DMS114 treated with DMSO at 0.1 percent for 48 hours (cell line): ENCODE data around the gene CRTC1.
"Not testable (repeated sequence)": the region's sequence is repeated elsewhere in the genome, so short reads cannot be mapped to it uniquely, and the experiment has no call there.

Source experiments
- DNase-seq: peaks from one replicate; lab custom pipeline; 2025; ENCODE audit not compliant: unreplicated experiment; lab: John Stamatoyannopoulos, UW

Gene CRTC1

DNA sequence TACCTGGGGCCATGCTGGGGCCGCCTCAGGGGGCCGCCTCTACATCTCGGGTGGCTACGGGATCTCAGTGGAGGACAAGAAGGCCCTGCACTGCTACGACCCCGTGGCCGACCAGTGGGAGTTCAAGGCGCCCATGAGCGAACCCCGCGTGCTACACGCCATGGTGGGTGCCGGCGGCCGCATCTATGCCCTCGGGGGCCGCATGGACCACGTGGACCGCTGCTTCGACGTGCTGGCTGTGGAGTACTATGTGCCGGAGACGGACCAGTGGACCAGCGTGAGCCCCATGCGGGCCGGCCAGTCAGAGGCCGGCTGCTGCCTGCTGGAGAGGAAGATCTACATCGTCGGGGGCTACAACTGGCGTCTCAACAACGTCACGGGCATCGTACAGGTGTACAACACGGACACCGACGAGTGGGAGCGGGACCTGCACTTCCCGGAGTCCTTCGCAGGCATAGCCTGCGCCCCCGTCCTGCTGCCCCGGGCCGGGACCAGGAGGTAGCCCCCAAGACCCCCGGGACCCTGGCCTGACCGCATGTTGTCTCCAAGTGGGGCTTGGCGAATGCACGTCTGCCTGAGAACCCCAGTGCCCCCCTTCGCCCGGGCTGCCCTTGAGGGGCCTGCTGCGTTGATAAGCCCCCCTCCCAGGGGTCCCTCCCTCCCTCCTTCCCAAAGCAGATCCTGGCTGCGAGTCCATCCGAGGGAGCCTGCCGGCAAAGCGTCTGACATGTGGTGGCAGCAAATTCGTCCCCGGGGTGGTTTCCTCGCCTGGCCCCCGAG lies 14.5 kb upstream of the CRTC1 start:
- no peak for DNase-seq

GRCh38 chr19:18669524-18669817 lies 14.0 kb upstream of the CRTC1 start:
- no peak for DNase-seq

DNA sequence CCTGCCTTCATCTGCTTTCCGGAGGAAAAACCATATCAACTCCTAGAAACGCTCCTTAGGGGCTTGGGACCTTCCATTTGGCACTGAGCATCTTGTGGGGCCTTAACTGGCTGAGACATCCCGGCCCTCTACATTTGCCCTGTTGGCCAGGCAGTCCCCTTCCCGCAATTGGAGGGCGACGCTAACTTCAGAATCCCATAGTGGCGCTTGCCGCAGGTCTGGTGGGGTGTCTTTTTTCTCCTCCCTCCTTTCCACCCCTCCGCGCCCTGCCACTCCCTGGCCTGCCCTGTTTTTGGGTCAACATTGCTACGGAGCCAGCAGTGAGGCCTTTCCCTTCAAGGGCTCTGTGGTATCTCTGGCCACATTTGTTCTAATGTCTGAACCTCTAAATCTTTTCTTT lies 13.6 kb upstream of the CRTC1 start:
- DNase-seq = no peak

- no peak for DNase-seq
These were observed 13.2 kb upstream of the CRTC1 start for GRCh38 chr19:18670312-18670711.

DNA sequence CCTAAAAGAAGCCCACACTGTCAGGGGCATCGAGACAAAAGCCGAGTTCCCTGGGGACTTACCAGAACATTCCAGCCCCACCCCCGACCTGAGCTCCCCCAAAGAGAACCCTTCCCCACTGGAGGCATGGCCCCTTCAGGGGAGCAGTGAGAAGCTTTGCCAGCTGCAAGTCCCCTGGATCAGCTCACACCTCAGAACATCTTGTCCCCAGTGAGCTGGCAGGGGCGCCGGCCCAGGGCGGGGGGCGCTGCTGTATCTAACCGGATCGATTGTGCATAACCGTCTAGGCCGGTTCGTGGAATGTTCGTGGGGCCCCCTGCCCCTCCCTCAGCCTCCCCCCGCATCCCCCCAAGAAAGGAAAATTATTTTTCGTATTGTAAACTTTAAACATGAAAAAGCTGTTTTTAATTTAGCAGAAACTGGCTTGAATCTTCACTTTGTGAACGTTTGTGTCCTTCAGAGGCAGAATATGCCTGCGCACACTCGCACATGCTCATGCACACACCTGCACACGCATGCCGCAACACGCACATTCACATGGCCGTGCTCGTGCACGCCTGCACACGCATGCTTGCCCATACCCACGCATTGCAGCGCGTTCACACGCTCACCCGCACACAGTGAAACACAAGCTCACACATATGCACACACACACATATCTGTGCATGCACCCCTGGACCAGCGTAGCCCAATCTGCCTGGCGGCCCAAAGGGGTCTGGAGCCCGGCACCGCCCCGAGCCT lies 12.0 kb upstream of the CRTC1 start:
- no peak for DNase-seq

DNA sequence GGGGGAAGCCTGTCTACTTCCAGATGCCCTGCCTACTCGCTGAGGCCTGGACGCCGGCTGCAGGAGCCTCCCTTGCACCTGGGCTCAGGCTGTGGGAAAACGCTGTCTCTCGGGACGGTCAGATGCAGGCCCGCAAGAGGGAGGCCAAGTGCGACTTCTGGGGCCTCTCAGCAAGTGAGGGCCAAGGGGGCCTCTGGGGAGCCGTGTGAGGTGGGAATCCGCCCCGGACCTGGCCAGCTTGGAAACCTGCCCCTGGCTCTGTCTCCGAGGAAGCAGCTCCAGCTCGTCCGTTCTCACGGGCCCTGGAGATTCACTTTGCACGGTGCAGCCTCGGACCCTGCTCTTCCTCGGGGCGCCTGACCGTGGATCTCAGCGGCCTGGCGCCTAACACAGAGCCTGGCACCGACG lies 11.4 kb upstream of the CRTC1 start:
- no peak for DNase-seq

DNA sequence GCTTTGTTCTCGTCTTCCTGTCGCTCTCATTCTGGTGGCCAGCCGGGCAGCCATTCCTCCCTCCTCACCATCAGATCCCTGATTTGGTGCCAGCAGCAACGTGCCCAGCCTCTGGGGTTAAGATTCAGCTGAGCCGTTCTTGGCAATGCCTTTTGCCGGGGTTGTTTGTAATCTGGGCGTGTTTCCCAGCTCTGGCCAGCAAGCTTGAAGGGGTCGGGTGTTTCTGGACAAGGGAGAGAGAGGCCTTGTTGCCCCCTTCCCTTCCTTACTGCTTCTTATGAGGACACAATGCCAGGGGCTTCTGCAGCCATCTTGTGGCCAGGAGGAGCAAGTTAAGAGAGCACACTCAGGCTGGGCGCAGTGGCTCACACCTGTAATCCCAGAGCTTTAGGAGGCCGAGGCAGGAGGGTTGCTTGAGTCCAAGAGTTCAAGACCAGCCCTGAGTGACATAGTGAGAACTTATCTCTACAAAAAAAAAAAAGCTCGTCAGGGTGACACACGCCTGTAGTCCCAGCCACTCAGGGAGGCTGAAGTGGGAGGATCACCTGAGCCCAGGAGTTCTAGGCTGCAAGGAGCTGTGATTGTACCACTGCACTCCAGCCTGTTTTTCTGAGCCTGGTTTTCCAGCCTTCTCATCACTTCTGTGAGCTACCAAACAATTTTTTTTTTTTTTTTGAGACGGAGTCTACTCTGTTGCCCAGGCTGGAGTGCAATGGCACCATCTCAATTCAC lies 10.7 kb upstream of the CRTC1 start:
- peak; percentile 29 for DNase-seq

- DNase-seq = no peak
These were observed 8.9 kb upstream of the CRTC1 start for GRCh38 chr19:18674616-18675015.

GRCh38 chr19:18675779-18676178 lies 7.7 kb upstream of the CRTC1 start:
- DNase-seq = no peak

DNA sequence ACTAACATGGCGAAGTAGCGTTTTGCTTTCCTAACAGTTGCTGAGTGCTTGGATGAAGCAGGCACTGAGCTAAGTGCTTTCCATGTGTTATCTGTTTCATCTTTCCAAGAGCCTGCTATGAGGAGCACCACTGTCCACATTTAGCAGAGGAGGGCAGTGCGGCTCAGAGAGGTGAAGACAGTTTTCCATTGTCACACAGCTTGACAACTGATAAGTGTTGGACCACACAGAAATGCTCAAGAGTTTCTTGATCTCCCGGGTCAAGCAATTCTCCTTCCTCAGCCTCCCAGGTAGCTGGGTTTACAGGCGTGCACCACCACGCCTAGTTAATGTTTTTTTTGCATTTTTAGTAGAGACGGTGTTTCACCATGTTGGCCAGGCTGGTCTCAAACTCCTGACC lies 6.8 kb upstream of the CRTC1 start:
- DNase-seq = no peak

DNA sequence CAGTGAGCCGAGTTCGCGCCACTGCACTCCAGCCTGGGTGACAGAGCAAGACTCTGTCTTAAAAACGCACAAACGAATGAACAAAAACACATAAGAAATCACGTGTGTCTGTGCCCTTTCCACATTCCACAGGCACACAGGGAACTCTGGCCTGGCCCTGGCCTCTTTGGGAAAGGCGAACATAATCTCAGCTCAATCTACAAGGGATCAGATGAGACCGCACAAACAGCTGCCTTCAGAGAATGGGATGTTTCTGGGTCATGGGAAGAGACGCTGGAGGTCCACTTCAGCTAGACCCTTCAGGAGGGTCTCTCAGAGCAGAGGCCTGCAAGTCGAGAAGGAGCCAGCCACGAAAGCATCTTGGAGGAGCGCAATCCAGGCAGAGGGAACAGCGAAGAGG lies 6.3 kb upstream of the CRTC1 start:
- no peak for DNase-seq

DNA sequence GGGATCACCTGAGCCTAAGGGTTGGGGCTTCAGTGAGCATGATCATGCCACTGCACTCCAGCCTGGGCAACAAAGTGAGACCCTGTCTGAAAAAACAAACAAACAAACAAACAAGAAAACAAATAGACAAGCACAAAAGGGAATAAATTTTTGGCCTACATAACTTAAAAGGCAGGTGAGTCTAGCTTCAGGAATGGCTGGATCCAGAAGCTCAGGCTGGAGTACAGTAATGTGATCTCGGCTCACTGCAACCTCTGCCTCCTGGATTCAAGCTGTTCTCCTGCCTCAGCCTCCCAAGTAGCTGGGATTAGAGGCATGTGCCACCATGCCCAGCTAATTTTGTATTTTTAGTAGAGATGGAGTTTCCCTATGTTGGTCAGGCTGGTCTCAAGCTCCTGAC lies 3.3 kb upstream of the CRTC1 start:
- DNase-seq = not testable (repeated sequence)

GRCh38 chr19:18682807-18683108 lies 722 bp upstream of the CRTC1 start:
- DNase-seq = no peak

GRCh38 chr19:18683958-18684641 lies 620 bp downstream of the CRTC1 start:
- DNase-seq = no peak

DNA sequence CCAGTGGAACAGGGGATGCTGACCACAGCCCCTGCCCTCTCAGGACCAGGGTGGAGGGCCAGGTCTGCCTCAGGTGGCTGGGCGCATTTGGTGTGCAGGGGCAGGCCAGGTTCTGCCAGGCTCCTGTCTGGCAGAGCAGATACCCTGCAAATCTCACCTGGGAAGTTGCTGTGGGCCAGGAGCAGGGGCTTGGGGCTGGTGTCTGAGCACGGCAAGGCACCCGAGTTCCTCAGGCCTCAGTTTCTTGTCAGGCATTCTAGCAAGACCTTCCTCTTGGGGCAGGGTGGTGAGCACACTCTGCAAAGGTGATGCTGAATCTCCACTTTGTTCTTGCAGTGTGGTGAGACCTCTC lies 1.1 kb downstream of the CRTC1 start:
- no peak for DNase-seq

DNA sequence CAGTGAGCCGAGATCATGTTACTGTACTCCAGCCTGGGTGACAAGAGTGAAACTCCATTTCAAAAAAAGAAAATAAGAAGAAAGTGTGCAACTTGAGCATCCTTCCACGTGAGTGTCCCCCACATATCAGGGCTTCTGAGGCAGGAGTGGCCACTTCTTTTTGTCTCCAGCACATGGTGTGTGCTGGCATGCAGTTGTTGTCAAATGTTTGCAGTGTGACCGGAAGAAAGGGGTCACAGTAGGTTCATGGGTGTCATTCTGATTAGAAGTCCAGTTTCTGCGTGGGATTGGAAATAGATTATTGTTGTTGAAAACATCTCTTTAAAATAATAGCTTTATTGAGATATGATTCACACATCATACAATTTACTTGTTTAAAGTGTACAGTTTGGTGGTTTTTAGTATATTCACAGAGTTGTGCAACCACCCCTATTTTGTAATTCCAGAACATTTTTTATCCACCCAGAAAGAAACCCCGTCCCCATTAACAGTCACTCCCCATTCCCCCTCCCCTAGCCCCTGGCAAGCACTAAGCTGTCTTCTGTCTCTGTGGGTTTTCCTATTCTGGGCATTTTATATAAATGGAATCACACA lies 2.2 kb downstream of the CRTC1 start:
- no peak for DNase-seq

- DNase-seq = no peak
These were observed 4.4 kb downstream of the CRTC1 start for GRCh38 chr19:18687740-18688465.

GRCh38 chr19:18696023-18696422 lies 12.5 kb downstream of the CRTC1 start:
- no peak for DNase-seq

- DNase-seq = no peak
These were observed 14.2 kb downstream of the CRTC1 start for GRCh38 chr19:18697680-18698079.

DNA sequence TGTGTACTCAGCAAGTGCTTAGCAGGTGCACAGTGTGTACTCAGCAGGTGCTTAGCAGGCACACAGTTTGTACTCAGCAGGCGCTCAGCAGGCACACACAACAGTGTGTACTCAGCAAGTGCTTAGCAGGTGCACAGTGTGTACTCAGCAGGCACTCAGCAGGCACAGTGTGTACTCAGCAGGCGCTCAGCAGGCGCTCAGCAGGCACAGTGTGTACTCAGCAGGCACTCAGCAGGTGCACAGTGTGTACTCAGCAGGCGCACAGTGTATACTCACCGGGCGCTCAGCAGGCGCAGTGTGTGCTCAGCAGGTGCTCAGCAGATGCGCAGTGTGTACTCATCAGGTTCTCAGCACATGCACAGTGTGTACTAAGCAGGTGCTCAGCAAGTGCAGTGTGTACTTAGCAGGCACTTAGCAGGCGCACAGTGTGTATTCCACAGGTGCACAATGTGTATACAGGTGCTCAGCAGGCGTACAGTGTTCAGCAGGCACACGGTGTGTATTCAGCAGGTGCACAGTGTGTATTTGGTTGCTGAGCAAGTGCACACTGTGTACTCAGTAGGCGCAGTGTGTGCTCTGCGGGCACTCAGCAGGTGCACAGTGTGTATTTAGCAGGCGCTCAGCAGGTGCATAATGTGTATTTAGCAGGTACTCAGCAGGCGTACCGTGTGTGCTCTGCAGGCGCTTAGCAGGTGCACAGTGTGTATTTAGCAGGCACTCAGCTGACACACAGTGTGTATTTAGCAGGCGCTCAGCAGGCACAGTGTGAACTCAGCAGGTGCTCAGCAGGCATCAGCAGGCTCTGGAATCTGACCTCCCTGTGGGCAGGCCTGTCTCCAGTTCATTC lies 15.1 kb downstream of the CRTC1 start:
- no peak for DNase-seq
